Loucy (cell line): Measurements from ENCODE around the gene BMP4.

Experiments used
- H2AFZ ChIP-seq: fragments of 200-600 bp; sonication (generic); 2 replicates; pipeline ENCODE4 v1.6.0; 2016; ENCODE audit warnings: antibody characterized with exemption, mild to moderate bottlenecking, low read length, moderate library complexity
- H3F3A ChIP-seq: fragments of 200-600 bp; 2 replicates; pipeline ENCODE4 v1.6.0; 2016; ENCODE audit warnings: antibody characterized with exemption, low read depth, mild to moderate bottlenecking
- H3K27me3 ChIP-seq: fragments of 200-600 bp; sonication (generic); 2 replicates; pipeline ENCODE4 v1.6.1; 2014; ENCODE audit warnings: low read length, mild to moderate bottlenecking; ENCODE audit not compliant: insufficient read depth, poor library complexity, severe bottlenecking
- H3K36me3 ChIP-seq: fragments of 200-600 bp; sonication (generic); 2 replicates; pipeline ENCODE4 v1.6.1; 2016; ENCODE audit warnings: low read length; ENCODE audit not compliant: insufficient read depth
- H3K4me1 ChIP-seq: fragments of 200-600 bp; sonication (generic); 2 replicates; pipeline ENCODE4 v1.5.1; 2014; ENCODE audit warnings: low read length, mild to moderate bottlenecking; ENCODE audit not compliant: insufficient read depth, poor library complexity, severe bottlenecking
- H3K4me2 ChIP-seq: fragments of 200-600 bp; sonication (generic); 2 replicates; pipeline ENCODE4 v1.6.0; 2014; ENCODE audit warnings: antibody characterized with exemption, low read length, low read depth, mild to moderate bottlenecking; ENCODE audit not compliant: poor library complexity, severe bottlenecking
- H3K4me3 ChIP-seq: fragments of 200-600 bp; sonication (generic); 2 replicates; pipeline ENCODE4 v1.5.1; 2014; ENCODE audit warnings: low read length, mild to moderate bottlenecking, mixed read lengths; ENCODE audit not compliant: poor library complexity, severe bottlenecking
- H3K79me2 ChIP-seq: fragments of 200-600 bp; sonication (generic); 2 replicates; pipeline ENCODE4 v1.6.1; 2014; ENCODE audit warnings: low read length; ENCODE audit not compliant: insufficient read depth
- H3K9ac ChIP-seq: fragments of 200-600 bp; sonication (generic); 2 replicates; pipeline ENCODE4 v1.6.0; 2014; ENCODE audit warnings: mild to moderate bottlenecking, low read depth, low read length, moderate library complexity; ENCODE audit not compliant: poor library complexity, severe bottlenecking
- H3K9me2 ChIP-seq: fragments of 200-600 bp; sonication (generic); replicated peaks from 2 replicates; pipeline ENCODE4 v1.6.1; 2016; ENCODE audit warnings: low read depth, low read length, mixed read lengths
- H3K9me3 ChIP-seq: fragments of 200-600 bp; sonication (generic); 2 replicates; pipeline ENCODE4 v1.6.1; 2014; ENCODE audit warnings: mild to moderate bottlenecking, antibody characterized with exemption, low read length, low read depth; ENCODE audit not compliant: insufficient read depth
- H4K20me1 ChIP-seq: fragments of 200-600 bp; sonication (generic); 2 replicates; pipeline ENCODE4 v1.6.0; 2014; ENCODE audit warnings: antibody characterized with exemption, low read length, mild to moderate bottlenecking; ENCODE audit not compliant: insufficient read depth, poor library complexity, severe bottlenecking
- CTCF ChIP-seq: fragments of 200-600 bp; sonication (generic); conservative IDR thresholded peaks from 2 replicates; pipeline ENCODE4 v1.5.1; 2014; ENCODE audit warnings: mild to moderate bottlenecking, antibody characterized with exemption, low read length
- EZH2phosphoT487 ChIP-seq: fragments of 200-600 bp; IDR thresholded peaks from 2 replicates; pipeline ENCODE4 v1.6.1; 2018; ENCODE audit warnings: antibody characterized with exemption, mild to moderate bottlenecking, moderate library complexity, borderline replicate concordance

BMP4 gene

DNA sequence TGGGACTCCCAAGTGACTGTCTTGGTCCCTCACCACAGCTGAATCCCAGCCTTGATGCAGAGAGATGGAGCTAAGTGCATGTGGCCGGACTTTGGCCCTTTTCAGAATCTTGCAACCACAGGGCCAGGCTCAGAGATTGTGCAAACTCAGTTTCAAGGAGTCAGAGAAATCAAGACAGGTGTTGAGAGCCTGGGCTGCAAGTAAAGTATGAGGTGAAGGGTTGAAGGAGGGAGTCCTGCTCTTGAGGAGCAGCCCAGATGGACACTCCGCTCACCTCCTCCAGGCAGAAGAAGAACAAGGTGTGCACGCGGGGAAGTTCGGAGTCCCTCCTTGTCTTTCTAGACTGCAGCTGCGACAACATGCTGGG is 6.3 kb upstream of the BMP4 start:
- H2AFZ ChIP-seq = no peak overlapping the region
- no peaks in the 10 kb centered on the region for H3K4me1 ChIP-seq
- H4K20me1 ChIP-seq = no peaks in the 10 kb centered on the region
- H3K4me3 ChIP-seq = no peak overlapping the region
- no peaks in the 10 kb centered on the region for H3K9me3 ChIP-seq
- H3K4me2 ChIP-seq = no peak overlapping the region
- no peak overlapping the region for H3K9ac ChIP-seq
- no peak for TF ChIP-seq CTCF
- TF ChIP-seq EZH2phosphoT487 = no peak
- no peaks in the 10 kb centered on the region for H3K9me2 ChIP-seq
- H3K79me2 ChIP-seq = no peaks in the 10 kb centered on the region
- no peaks in the 10 kb centered on the region for H3K36me3 ChIP-seq
- no peaks in the 10 kb centered on the region for H3K27me3 ChIP-seq
- H3F3A ChIP-seq = no peaks in the 10 kb centered on the region

- Histone ChIP-seq H3K9ac (no peak overlapping the region), H3K4me1 (no peaks in the 10 kb centered on the region), H3K9me2 (no peaks in the 10 kb centered on the region), H2AFZ (no peak overlapping the region), H3K79me2 (no peaks in the 10 kb centered on the region), H4K20me1 (no peaks in the 10 kb centered on the region), H3K4me2 (no peak overlapping the region), H3K9me3 (no peaks in the 10 kb centered on the region; the same call in 1 of the 2 replicates), H3K27me3 (no peaks in the 10 kb centered on the region), H3K4me3 (no peak overlapping the region), H3K36me3 (no peaks in the 10 kb centered on the region), H3F3A (no peaks in the 10 kb centered on the region)
- TF ChIP-seq CTCF (no peak), EZH2phosphoT487 (no peak)
Measured at GRCh38 chr14:53958628-53959027, 2.0 kb upstream of the BMP4 start.

DNA sequence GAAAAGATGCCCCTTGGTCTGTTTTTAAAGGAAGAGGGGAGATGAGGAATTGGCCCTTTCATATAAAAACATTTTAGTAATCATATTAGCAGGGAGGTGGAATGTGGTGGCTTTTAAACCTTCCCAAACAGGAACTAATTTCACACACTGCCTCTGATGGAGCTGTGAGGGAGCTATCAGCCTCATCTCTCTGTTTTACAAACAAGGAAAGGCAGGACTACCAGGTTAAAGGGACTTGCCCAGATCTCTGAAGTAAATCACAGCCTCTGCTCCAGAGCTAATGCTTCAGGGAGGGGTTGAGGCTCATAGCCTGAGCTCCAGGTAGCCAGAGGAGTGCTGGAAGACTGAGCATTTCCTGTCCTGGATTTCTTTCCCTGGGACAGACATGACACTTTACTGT is 1.1 kb upstream of the BMP4 start:
- Histone ChIP-seq H3K4me2 (no peak overlapping the region), H3K79me2 (no peaks in the 10 kb centered on the region), H2AFZ (no peak overlapping the region), H3K9me3 (no peaks in the 10 kb centered on the region; the same call in 1 of the 2 replicates), H3K4me3 (no peak overlapping the region), H3F3A (no peaks in the 10 kb centered on the region), H3K9me2 (no peaks in the 10 kb centered on the region), H3K4me1 (no peaks in the 10 kb centered on the region), H3K9ac (no peak overlapping the region), H3K36me3 (no peaks in the 10 kb centered on the region), H3K27me3 (no peaks in the 10 kb centered on the region), H4K20me1 (no peaks in the 10 kb centered on the region)
- no peak for TF ChIP-seq CTCF
- TF ChIP-seq EZH2phosphoT487 = no peak
